Body of pancreas (tissue), 4 donors: ENCODE results near the gene XPR1. TPM values are rescaled to one million over a fixed set of nuclear protein-coding genes. Genes with fewer than 3 reads are reported as not detected.

Experiments used
- ATAC-seq: fragments of 150-250 bp; one replicate; pipeline ENCODE4 v1.9.1; 2016
- DNase-seq, 4 donors: peaks; one replicate each; pipeline ENCODE4 v3.0.0-alpha.2; 2019
- H3K27ac ChIP-seq, 4 donors: fragments of 200-600 bp; sonication (generic); 1 replicate in 3 of 4; 2 replicates in 1 of 4; pipeline versions ENCODE4 v1.5.1 to v1.6.1; 2016 to 2019; ENCODE audit warnings: mild to moderate bottlenecking in 1 of 4, mixed read lengths in 1 of 4, moderate library complexity in 1 of 4
- H3K27me3 ChIP-seq, 2 donors: fragments of 200-600 bp; sonication (generic); one replicate each; pipeline ENCODE4 v1.6.0; 2016; ENCODE audit warnings: mild to moderate bottlenecking in 1 of 2
- H3K36me3 ChIP-seq, 2 donors: fragments of 200-600 bp; sonication (generic); replicated peaks in 1 of 2; 2 replicates each; pipeline ENCODE4 v1.5.1; 2016; ENCODE audit warnings: low read depth in 2 of 2; ENCODE audit not compliant: insufficient read depth in 1 of 2
- H3K4me1 ChIP-seq: fragments of 200-600 bp; sonication (generic); one replicate; pipeline ENCODE4 v1.6.0; 2016
- H3K4me3 ChIP-seq, 2 donors: fragments of 200-600 bp; sonication (generic); 1 replicate in 1 of 2; 2 replicates in 1 of 2; pipeline ENCODE4 v1.5.1; 2016 to 2019
- H3K9me3 ChIP-seq, 3 donors: fragments of 200-600 bp; sonication (generic); 1 replicate in 2 of 3; 2 replicates in 1 of 3; pipeline ENCODE4 v1.5.1; 2016
- POLR2A ChIP-seq, 3 donors: fragments of 450-650 bp; IDR thresholded peaks; one replicate each; pipeline ENCODE4 v1.6.1; 2016; ENCODE audit warnings: antibody characterized with exemption in 3 of 3, mild to moderate bottlenecking in 2 of 3
- WGBS, 2 donors: methylation state at CpG; one replicate each; pipeline ENCODE4 v1.1.5; 2017; 5-methylcytosine and 5-hydroxymethylcytosine counted together
- intact Hi-C: fragments of 100-400 bp; cut with DNase I; formaldehyde crosslinking; loops from one replicate; pipeline ENCODE4 v1.15.1; 2023
- total RNA-seq, 2 donors: library from RNA; depleted of rRNA; stranded (reverse); fragments of >200 nt; gene quantifications; one replicate each; pipeline ENCODE4 v1.1.0, GENCODE V29; 2016
- TF ChIP-seq, protein P1 (sequence below), 7 experiments: fragments of 450-650 bp in 4 of 7; fragments of 200-600 bp in 3 of 7; sonication (generic) in 3 of 7; IDR thresholded peaks; one replicate each; pipeline ENCODE4 v1.5.1; 2016 to 2019; ENCODE audit warnings: antibody characterized with exemption in 7 of 7

XPR1 gene
- total RNA-seq, 2 donors from 2014 or later, result 11.5 to 13.0 TPM

DNA sequence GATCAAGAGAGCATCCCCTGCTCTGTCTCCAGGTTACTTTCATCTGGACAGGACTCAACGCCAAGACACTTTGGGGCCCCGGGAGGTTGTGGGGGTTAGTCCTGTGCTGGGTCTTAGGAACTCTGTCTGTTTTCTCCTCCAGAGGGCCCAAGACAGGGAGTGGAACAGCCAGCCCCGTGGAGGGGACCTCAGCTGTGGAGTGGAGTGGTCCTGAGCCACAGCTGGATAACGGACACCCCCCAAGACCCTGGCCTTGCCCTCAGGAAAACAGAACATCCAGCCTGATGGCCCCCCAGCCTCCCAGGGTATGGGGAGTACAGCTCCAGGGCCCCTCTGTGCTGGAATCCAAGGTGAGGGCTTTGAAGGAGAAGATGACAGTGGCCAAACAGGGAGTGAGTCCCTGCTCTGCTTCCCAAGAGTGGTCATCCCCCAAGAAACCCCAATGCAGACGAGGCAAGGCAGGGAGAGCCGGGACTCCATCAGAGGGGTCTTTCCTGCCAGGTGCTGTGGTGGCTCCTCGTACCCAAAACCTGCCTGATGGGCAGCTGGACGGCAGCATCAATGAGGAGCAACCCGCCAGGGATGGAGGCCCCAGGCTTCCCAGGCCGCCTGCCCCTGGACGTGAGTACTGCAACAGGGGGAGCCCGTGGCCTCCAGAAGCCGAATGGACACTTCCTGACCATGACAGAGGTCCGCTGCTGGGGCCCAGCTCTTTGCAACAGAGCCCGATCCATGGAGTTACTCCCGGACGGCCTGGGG lies 284.4 kb downstream of the XPR1 start:
- H3K27ac ChIP-seq, result no peak overlapping the region
- no peak for DNase-seq
- no peak for ATAC-seq
- no peak overlapping the region for H3K4me3 ChIP-seq
- intact Hi-C loops, result no loop called here
- peaks cover 0 to 12% of the 10 kb centered on the region in 2 donors for H3K27me3 ChIP-seq
- 84 to 85% methylated on average over 10 to 17 of the region's 17 CpGs for WGBS, 2 donors
- no peaks in the 10 kb centered on the region for H3K36me3 ChIP-seq
- no peak for TF ChIP-seq POLR2A (IDR thresholded peaks at IDR 0.05)
- TF ChIP-seq, protein P1, sequence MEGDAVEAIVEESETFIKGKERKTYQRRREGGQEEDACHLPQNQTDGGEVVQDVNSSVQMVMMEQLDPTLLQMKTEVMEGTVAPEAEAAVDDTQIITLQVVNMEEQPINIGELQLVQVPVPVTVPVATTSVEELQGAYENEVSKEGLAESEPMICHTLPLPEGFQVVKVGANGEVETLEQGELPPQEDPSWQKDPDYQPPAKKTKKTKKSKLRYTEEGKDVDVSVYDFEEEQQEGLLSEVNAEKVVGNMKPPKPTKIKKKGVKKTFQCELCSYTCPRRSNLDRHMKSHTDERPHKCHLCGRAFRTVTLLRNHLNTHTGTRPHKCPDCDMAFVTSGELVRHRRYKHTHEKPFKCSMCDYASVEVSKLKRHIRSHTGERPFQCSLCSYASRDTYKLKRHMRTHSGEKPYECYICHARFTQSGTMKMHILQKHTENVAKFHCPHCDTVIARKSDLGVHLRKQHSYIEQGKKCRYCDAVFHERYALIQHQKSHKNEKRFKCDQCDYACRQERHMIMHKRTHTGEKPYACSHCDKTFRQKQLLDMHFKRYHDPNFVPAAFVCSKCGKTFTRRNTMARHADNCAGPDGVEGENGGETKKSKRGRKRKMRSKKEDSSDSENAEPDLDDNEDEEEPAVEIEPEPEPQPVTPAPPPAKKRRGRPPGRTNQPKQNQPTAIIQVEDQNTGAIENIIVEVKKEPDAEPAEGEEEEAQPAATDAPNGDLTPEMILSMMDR (IDR thresholded peaks at IDR 0.05), result no peak
- H3K4me1 ChIP-seq, result peaks cover 20% of the 10 kb centered on the region
- no peaks in the 10 kb centered on the region for H3K9me3 ChIP-seq

GRCh38 chr1:180916771-180917170 lies 284.9 kb downstream of the XPR1 start:
- intact Hi-C loops, result no loop called here
- ATAC-seq (no peak), DNase-seq (no peak)
- no peaks in the 10 kb centered on the region for H3K9me3 ChIP-seq
- H3K4me3 ChIP-seq, result no peak overlapping the region
- peaks cover 0 to 12% of the 10 kb centered on the region in 2 donors for H3K27me3 ChIP-seq
- WGBS, 2 donors, result 62 to 77% methylated on average over 3 to 10 of the region's 10 CpGs
- no peak overlapping the region for H3K27ac ChIP-seq
- no peaks in the 10 kb centered on the region for H3K36me3 ChIP-seq
- TF ChIP-seq, protein P1 (IDR thresholded peaks at IDR 0.05), result no peak
- TF ChIP-seq POLR2A (IDR thresholded peaks at IDR 0.05), result no peak
- peaks cover 16% of the 10 kb centered on the region for H3K4me1 ChIP-seq

DNA sequence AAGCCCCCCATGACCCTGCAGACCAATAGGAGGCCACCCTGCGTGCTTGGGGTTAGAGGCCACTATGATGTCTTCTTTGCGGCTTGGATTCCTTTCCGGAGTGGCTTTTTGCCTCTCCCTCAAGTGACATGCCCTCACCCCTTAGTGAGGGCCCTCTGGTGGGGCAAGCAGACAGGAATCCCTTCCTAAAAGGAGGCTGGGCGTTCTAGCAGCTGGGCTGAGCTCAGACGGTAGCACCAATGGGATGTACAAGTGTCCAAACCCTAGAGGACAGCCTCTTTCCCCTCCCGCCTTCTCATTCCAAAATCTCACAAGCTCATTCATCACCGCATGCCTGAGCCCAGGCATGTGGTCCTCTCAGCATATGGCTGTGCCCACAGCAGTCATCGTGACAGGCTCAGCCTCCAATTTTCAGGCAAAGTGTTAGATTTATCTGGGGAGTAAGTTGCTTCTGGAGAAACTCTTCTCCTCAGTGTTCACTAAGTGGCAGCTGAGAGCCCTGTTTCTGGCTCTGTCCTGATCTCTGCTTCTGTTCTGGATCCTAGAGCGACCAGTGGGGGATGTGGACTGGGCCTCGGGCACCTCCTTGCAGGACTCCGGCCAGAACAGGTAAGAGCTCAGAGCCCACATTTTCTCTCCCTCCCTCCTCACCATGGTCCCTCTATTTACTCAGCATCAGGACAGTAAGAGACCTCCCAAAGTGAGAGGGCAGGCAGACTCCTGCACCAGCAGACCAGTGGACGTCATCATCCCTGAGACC lies 285.7 kb downstream of the XPR1 start:
- Histone ChIP-seq H3K36me3 (no peaks in the 10 kb centered on the region), H3K27ac (no peak overlapping the region), H3K27me3 (peaks cover 0 to 8% of the 10 kb centered on the region in 2 donors), H3K4me3 (no peak overlapping the region), H3K9me3 (no peaks in the 10 kb centered on the region), H3K4me1 (peaks cover 8% of the 10 kb centered on the region)
- ATAC-seq (no peak), DNase-seq (no peak)
- 78 to 83% methylated on average over 12 of the region's 12 CpGs for WGBS, 2 donors
- TF ChIP-seq, protein P1 (IDR thresholded peaks at IDR 0.05), result no peak
- TF ChIP-seq POLR2A (IDR thresholded peaks at IDR 0.05), result no peak
- intact Hi-C loops, result no loop called here

GRCh38 chr1:180918519-180918918 lies 286.7 kb downstream of the XPR1 start:
- Histone ChIP-seq H3K9me3 (no peaks in the 10 kb centered on the region), H3K27me3 (no peaks in the 10 kb centered on the region), H3K4me3 (no peak overlapping the region), H3K36me3 (no peaks in the 10 kb centered on the region), H3K4me1 (no peaks in the 10 kb centered on the region), H3K27ac (no peak overlapping the region)
- TF ChIP-seq, protein P1 (IDR thresholded peaks at IDR 0.05), result no peak
- no peak for TF ChIP-seq POLR2A (IDR thresholded peaks at IDR 0.05)
- ATAC-seq (no peak), DNase-seq (no peak)
- intact Hi-C loops, result no loop called here
- 84 to 88% methylated on average over 9 to 10 of the region's 10 CpGs for WGBS, 2 donors
